K562 (cell line): Measurements from ENCODE around the gene UNC45A. TPM values are rescaled to one million over a fixed set of nuclear protein-coding genes. Genes with fewer than 3 reads are reported as not detected.
A peak's percentile ranks its signal among the peaks of the same experiment; 100 is the strongest.

Source experiments
- ATAC-seq: fragments of 200-7000 bp; cut with Tn5 transposase; 3 replicates; pipeline ENCODE4 v1.9.1; 2020; ENCODE audit warnings: moderate library complexity
- BruUV-seq: library from RNA; stranded (reverse); fragments of 400-500 nt; replicated peaks from 2 replicates; lab custom pipeline; 2021; lab: Mats Ljungman, UMichigan
- CTCF ChIA-PET: fragments of 300-600 bp; formaldehyde crosslinking; extraction: SDS; loops from one replicate; lab custom pipeline; 2021; ENCODE audit warnings: low intra/inter-chr PET ratio; lab: Yijun Ruan, JAX
- POLR2A ChIA-PET: fragments of 300-600, 350-650 bp; sonication (Branson Sonifier 250); formaldehyde crosslinking; extraction: SDS; loops from one replicate; lab custom pipeline; 2021; ENCODE audit warnings: antibody characterized with exemption, inconsistent platforms; lab: Yijun Ruan, JAX
- DNase-seq, 4 experiments: peaks; one replicate each; pipeline versions ENCODE4 v3.0.0 to v3.0.0-alpha.2; 2011 to 2018; ENCODE audit warnings: low spot score in 3 of 4, mixed read lengths in 3 of 4; ENCODE audit errors: extremely low read depth in 1 of 4
- FAIRE-seq: peaks from 2 replicates; lab custom pipeline; 2011; peaks lifted over from hg19 to GRCh38; lab: Jason Lieb, UNC
- H2AFZ ChIP-seq: 2 replicates; pipeline ENCODE4 v1.6.0; 2011; ENCODE audit warnings: low read depth, low read length, control low read depth, inconsistent platforms
- H3K27ac ChIP-seq: fragments of 200-600 bp; 3 replicates; pipeline ENCODE4 v1.8.0; 2011; ENCODE audit warnings: low read depth, mild to moderate bottlenecking, control low read depth, inconsistent platforms, low read length, moderate library complexity, mixed read lengths; ENCODE audit errors: extremely low read depth
- H3K27me3 ChIP-seq, 2 experiments: fragments of 300-600 bp in 1 of 2; 2 replicates in 1 of 2; 3 replicates in 1 of 2; pipeline versions ENCODE4 v1.6.0 to v1.8.0; 2011; ENCODE audit warnings: inconsistent platforms in 2 of 2, low read length in 2 of 2, mild to moderate bottlenecking in 1 of 2, mixed read lengths in 1 of 2, moderate library complexity in 1 of 2; ENCODE audit not compliant: control insufficient read depth in 2 of 2, insufficient read depth in 2 of 2
- H3K36me3 ChIP-seq: fragments of 300-600 bp; 3 replicates; pipeline ENCODE4 v1.8.0; 2011; ENCODE audit warnings: mild to moderate bottlenecking, low read length, inconsistent platforms; ENCODE audit not compliant: control insufficient read depth, insufficient read depth
- H3K4me1 ChIP-seq, 2 experiments: fragments of 200-600 bp in 1 of 2; replicated peaks in 1 of 2; 2 replicates in 1 of 2; 3 replicates in 1 of 2; pipeline versions ENCODE4 v1.5.1 to v1.8.0; 2011; ENCODE audit warnings: inconsistent platforms in 2 of 2, low read length in 2 of 2, mild to moderate bottlenecking in 1 of 2, mixed read lengths in 1 of 2, moderate library complexity in 1 of 2; ENCODE audit not compliant: control insufficient read depth in 2 of 2, insufficient read depth in 2 of 2
- H3K4me2 ChIP-seq: 2 replicates; pipeline ENCODE4 v1.6.1; 2011; ENCODE audit warnings: low read length, control low read depth, inconsistent platforms, mixed read lengths; ENCODE audit not compliant: insufficient read depth
- H3K4me3 ChIP-seq: fragments of 200-600 bp; sonication (generic), shearing (Covaris generic); 2 replicates; pipeline ENCODE4 v1.5.1; 2016; ENCODE audit warnings: control low read depth, inconsistent platforms
- H3K79me2 ChIP-seq: fragments of 200-600 bp; 3 replicates; pipeline ENCODE4 v1.8.0; 2011; ENCODE audit warnings: low read length, inconsistent platforms; ENCODE audit not compliant: control insufficient read depth, insufficient read depth
- H3K9ac ChIP-seq, 2 experiments: 2 replicates each; pipeline versions ENCODE4 v1.6.0 to v1.6.1; 2011; ENCODE audit warnings: low read depth in 2 of 2, low read length in 2 of 2, control low read depth in 1 of 2, inconsistent platforms in 1 of 2, mild to moderate bottlenecking in 1 of 2, mixed read lengths in 1 of 2; ENCODE audit not compliant: insufficient read depth in 1 of 2
- H3K9me1 ChIP-seq: one replicate; pipeline ENCODE4 v1.6.0; 2011; ENCODE audit warnings: inconsistent platforms, mild to moderate bottlenecking, low read length, moderate library complexity; ENCODE audit not compliant: control insufficient read depth, insufficient read depth
- H3K9me3 ChIP-seq: replicated peaks from 2 replicates; pipeline ENCODE4 v1.5.1; 2011; ENCODE audit warnings: low read depth, low read length, inconsistent platforms; ENCODE audit not compliant: control insufficient read depth, insufficient read depth
- H4K20me1 ChIP-seq: replicated peaks from 2 replicates; pipeline ENCODE4 v1.6.1; 2011; ENCODE audit warnings: low read length, inconsistent platforms, mixed read lengths; ENCODE audit not compliant: control insufficient read depth, insufficient read depth
- BCOR ChIP-seq: fragments of 450-650 bp; IDR thresholded peaks from 2 replicates; pipeline ENCODE4 v1.6.1; 2016
- CTBP1 ChIP-seq: fragments of 450-650 bp; IDR thresholded peaks from 2 replicates; pipeline ENCODE4 v1.6.1; 2016; ENCODE audit warnings: borderline replicate concordance
- EHMT2 ChIP-seq: fragments of 450-650 bp; IDR thresholded peaks from 2 replicates; pipeline ENCODE4 v1.6.1; 2018; ENCODE audit warnings: antibody characterized with exemption
- POLR2G ChIP-seq: fragments of 200-400 bp; formaldehyde crosslinking; IDR thresholded peaks from 2 replicates; pipeline ENCODE4 v1.6.1; 2017; ENCODE audit warnings: low read depth, mild to moderate bottlenecking, antibody characterized with exemption, low read length, moderate library complexity
- RBM25 ChIP-seq: fragments of 200-400 bp; formaldehyde crosslinking; IDR thresholded peaks from 2 replicates; pipeline ENCODE4 v1.6.1; 2018; ENCODE audit warnings: low read length, low read depth, moderate library complexity; ENCODE audit not compliant: severe bottlenecking
- ZNF780A ChIP-seq: fragments of 250-450 bp; sonication (Bioruptor Pico); IDR thresholded peaks from 2 replicates; pipeline ENCODE4 v1.5.0; 2021; ENCODE audit warnings: mild to moderate bottlenecking
- WGBS: fragments of 100-300 bp; shearing (Covaris generic); methylation state at CpG from one replicate; pipeline ENCODE4 v1.1.6; 2016; ENCODE audit warnings: low coverage, mixed read lengths; ENCODE audit not compliant: insufficient coverage; ENCODE audit errors: missing lambda C conversion rate; 5-methylcytosine and 5-hydroxymethylcytosine counted together
- in situ Hi-C: fragments of 300-500 bp; cut with MboI; formaldehyde crosslinking; loops from 4 replicates; pipeline ENCODE4 v1.15.0; 2018; ENCODE audit warnings: inconsistent platforms, mixed read lengths
- intact Hi-C: fragments of 100-400 bp; cut with micrococcal nuclease; formaldehyde crosslinking; loops from 2 replicates; pipeline ENCODE4 v1.14.2; 2022
- polyA plus RNA-seq, 8 experiments: library from polyadenylated mRNA; depleted of rRNA in 4 of 8; stranded (reverse) in 5 of 8; unstranded in 3 of 8; fragments of >200 nt; fragmentation: Nextera tagmentation in 2 of 8; fragmentation: Illumina TruSeq in 1 of 8; extraction: Ambion mirVana in 2 of 8; extraction: Trizol in 1 of 8; gene quantifications; 2 replicates each; pipeline versions ENCODE4 v1.2.1 to v1.2.3, GENCODE V29; 2011 to 2014; ENCODE audit warnings: inconsistent platforms in 1 of 8, missing spikeins in 1 of 8
- total RNA-seq, 7 experiments: library from RNA; depleted of rRNA in 6 of 7; stranded (reverse); fragments of >200 nt in 6 of 7; fragmentation: Illumina TruSeq in 2 of 7; extraction: Trizol in 2 of 7; gene quantifications; 2 replicates each; pipeline versions ENCODE4 v1.2.1 to v1.2.3, GENCODE V29; 2011 to 2021; ENCODE audit warnings: low replicate concordance in 1 of 7

UNC45A gene
- total and polyA plus RNA-seq, 9 of the 15 experiments (the other 6 are each of a cell fraction or from before 2014, with no cell fraction given) = 22.4 to 79.3 (median 43.7) TPM

DNA sequence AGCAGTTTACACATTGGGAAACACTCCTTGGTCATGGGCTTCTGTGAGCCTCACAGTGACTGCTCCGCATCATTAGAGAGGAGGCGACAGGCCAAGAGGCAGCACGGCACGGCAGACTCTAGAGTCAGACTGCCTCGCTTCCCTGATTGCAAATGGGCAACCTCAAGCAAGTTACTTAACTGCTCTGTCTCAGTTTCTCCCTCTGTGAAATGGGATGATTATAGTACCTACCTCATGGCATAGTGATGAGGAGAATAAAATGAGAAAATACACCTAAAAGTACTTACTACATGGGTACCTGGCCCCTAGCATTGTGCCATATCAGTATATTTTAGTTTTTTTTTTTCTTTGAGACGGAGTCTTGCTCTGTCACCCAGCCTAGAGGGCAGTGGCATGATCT lies 15.6 kb downstream of the UNC45A start:
- in situ Hi-C loops = no loop called here

DNA sequence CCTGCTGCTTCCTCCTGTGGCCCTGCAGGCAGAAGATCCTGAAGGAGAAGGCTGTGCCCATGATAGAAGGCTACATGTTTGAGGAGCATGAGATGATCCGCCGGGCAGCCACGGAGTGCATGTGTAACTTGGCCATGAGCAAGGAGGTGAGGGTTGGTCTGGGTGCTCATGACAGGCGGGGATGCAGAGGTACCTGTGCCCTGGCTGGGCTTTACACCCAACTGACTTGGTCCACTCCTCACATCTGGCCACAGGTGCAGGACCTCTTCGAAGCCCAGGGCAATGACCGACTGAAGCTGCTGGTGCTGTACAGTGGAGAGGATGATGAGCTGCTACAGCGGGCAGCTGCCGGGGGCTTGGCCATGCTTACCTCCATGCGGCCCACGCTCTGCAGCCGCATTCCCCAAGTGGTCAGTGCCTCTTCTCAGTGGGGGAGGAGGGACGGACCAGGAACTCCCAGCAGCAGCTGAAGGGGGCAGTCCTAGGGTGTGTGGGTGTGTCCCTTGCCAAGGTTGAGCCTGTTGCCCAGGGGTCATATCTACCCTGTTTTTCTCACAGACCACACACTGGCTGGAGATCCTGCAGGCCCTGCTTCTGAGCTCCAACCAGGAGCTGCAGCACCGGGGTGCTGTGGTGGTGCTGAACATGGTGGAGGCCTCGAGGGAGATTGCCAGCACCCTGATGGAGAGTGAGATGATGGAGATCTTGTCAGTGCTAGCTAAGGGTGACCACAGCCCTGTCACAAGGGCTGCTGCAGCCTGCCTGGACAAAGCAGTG lies 18.0 kb downstream of the UNC45A start:
- FAIRE-seq = no peak
- peaks cover 19 to 62% of the 10 kb centered on the region in 2 experiments; a peak in 4 of 5 replicates for H3K4me1 ChIP-seq
- BruUV-seq = no TSS peak

More for the DNA sequence above, 15.6 kb downstream of the UNC45A start:
- TF ChIP-seq BCOR (peak; percentile 51; the same call in 1 of the 2 replicates), EHMT2 (no peak), RBM25 (peak; percentile 67)
- Histone ChIP-seq H3K9me3 (no peaks in the 10 kb centered on the region), H3K4me3 (no peak overlapping the region), H2AFZ (no peak overlapping the region), H3K4me2 (no peak overlapping the region), H3K9me1 (peaks cover 3% of the 10 kb centered on the region), H3K36me3 (peaks cover 76% of the 10 kb centered on the region), H3K4me1 (peaks cover 19 to 56% of the 10 kb centered on the region in 2 experiments; a peak in 4 of 5 replicates), H4K20me1 (0 out of 2 replicates have a peak, but pooled peaks cover 5% of the 10 kb centered on the region), H3K79me2 (peaks cover 6% of the 10 kb centered on the region), H3K27ac (no peak overlapping the region), H3K27me3 (no peaks in the 10 kb centered on the region), H3K9ac (no peak overlapping the region)
- ChIA-PET POLR2A (interaction anchor here (2.4 to 2.5 kb wide), 2 partner anchors 8 to 18 kb away, joined by 13 to 20 read pairs; partner anchors contain the start of gene HDDC3), CTCF (no interaction called here)
- ATAC-seq (no peak), FAIRE-seq (no peak), DNase-seq (no peak)
- 90% methylated on average over 6 of the region's 6 CpGs for WGBS
- BruUV-seq = no TSS peak
- intact Hi-C loops = no loop called here

More for the DNA sequence above, 18.0 kb downstream of the UNC45A start:
- peaks cover 3% of the 10 kb centered on the region for H3K9me1 ChIP-seq
- in situ Hi-C loops = no loop called here
- H3K79me2 ChIP-seq = peaks cover 25% of the 10 kb centered on the region
- H3K4me2 ChIP-seq = no peak overlapping the region
- no peak overlapping the region for H3K4me3 ChIP-seq
- POLR2A ChIA-PET = interaction anchor here (0.5 to 2.5 kb wide), 6 partner anchors 9 to 590 kb away, joined by 3 to 9 read pairs (median 4); partner anchors contain the start of gene HDDC3
- H3K27me3 ChIP-seq = no peaks in the 10 kb centered on the region
- ATAC-seq (no peak), DNase-seq (no peak)
- CTCF ChIA-PET = no interaction called here
- no peak overlapping the region for H3K27ac ChIP-seq
- TF ChIP-seq CTBP1 = peak; percentile 33; the same call in 1 of the 2 replicates
- 0 out of 2 replicates have a peak, but pooled peaks have one; percentile 35 for TF ChIP-seq POLR2G
- TF ChIP-seq ZNF780A (CRISPR knock-in tag) = no peak
- H3K36me3 ChIP-seq = peaks cover 66% of the 10 kb centered on the region
- H4K20me1 ChIP-seq = no peaks in the 10 kb centered on the region
- intact Hi-C loops = no loop called here
- H3K9ac ChIP-seq = peak overlapping the region in 1 of 2 experiments; percentile 84; a peak in 2 of 4 replicates
- no peaks in the 10 kb centered on the region for H3K9me3 ChIP-seq
- WGBS = 92% methylated on average over 13 of the region's 14 CpGs
- no peak overlapping the region for H2AFZ ChIP-seq
